Type B pancreatic cell (in vitro differentiated cells): ENCODE measurements around the gene REN. TPM values are rescaled to one million over a fixed set of nuclear protein-coding genes. Genes with fewer than 3 reads are reported as not detected.

ENCODE experiments used
- DNase-seq: peaks from one replicate; pipeline ENCODE4 v3.0.0; 2021; ENCODE audit warnings: mixed read lengths; ENCODE audit not compliant: unreplicated experiment; ENCODE audit errors: extremely low spot score
- H3K27ac Mint-ChIP-seq: 2 replicates; pipeline ENCODE4 v1.8.0; 2021; ENCODE audit warnings: mild to moderate bottlenecking, mixed read lengths
- H3K27me3 Mint-ChIP-seq: 2 replicates; pipeline ENCODE4 v1.8.0; 2021; ENCODE audit warnings: mixed read lengths
- H3K36me3 Mint-ChIP-seq: 2 replicates; pipeline ENCODE4 v1.8.0; 2021; ENCODE audit warnings: mixed read lengths
- H3K4me1 Mint-ChIP-seq: one replicate; pipeline ENCODE4 v1.8.0; 2021; ENCODE audit warnings: mixed read lengths; ENCODE audit not compliant: unreplicated experiment
- H3K4me3 Mint-ChIP-seq: 2 replicates; pipeline ENCODE4 v1.8.0; 2021; ENCODE audit warnings: mild to moderate bottlenecking, mixed read lengths
- H3K9me3 Mint-ChIP-seq: 2 replicates; pipeline ENCODE4 v1.8.0; 2021; ENCODE audit warnings: mixed read lengths
- CTCF ChIP-seq: fragments of 200-600 bp; sonication (generic); conservative IDR thresholded peaks from 2 replicates; pipeline ENCODE4 v1.5.0; 2021; ENCODE audit warnings: antibody characterized with exemption, mild to moderate bottlenecking
- total RNA-seq: library from RNA; stranded (reverse); gene quantifications from 2 replicates; pipeline ENCODE4 v1.2.1, GENCODE V29; 2021; ENCODE audit warnings: low replicate concordance

REN gene
- total RNA-seq, 1 donor from 2014 or later = 1.2 TPM

- peaks cover 11% of the 10 kb centered on the region for H3K27me3 Mint-ChIP-seq
- TF ChIP-seq CTCF = no peak
- no peak for DNase-seq
- H3K27ac Mint-ChIP-seq = no peak overlapping the region
- no peaks in the 10 kb centered on the region for H3K9me3 Mint-ChIP-seq
- no peak overlapping the region for H3K4me3 Mint-ChIP-seq
- H3K4me1 Mint-ChIP-seq = peaks cover 9% of the 10 kb centered on the region
- H3K36me3 Mint-ChIP-seq = no peaks in the 10 kb centered on the region
Observed at GRCh38 chr1:204178487-204179281, 12.5 kb upstream of the REN start.

- H3K36me3 Mint-ChIP-seq = no peaks in the 10 kb centered on the region
- TF ChIP-seq CTCF = no peak
- peaks cover 9% of the 10 kb centered on the region for H3K4me1 Mint-ChIP-seq
Observed at GRCh38 chr1:204177133-204177532, 11.0 kb upstream of the REN start.

GRCh38 chr1:204176049-204176448 lies 9.9 kb upstream of the REN start:
- H3K4me3 Mint-ChIP-seq = no peak overlapping the region
- no peak for TF ChIP-seq CTCF
- H3K27ac Mint-ChIP-seq = no peak overlapping the region
- no peaks in the 10 kb centered on the region for H3K36me3 Mint-ChIP-seq
- no peaks in the 10 kb centered on the region for H3K9me3 Mint-ChIP-seq
- peaks cover 10% of the 10 kb centered on the region for H3K27me3 Mint-ChIP-seq
- DNase-seq = no peak
- peaks cover 6% of the 10 kb centered on the region for H3K4me1 Mint-ChIP-seq

More at GRCh38 chr1:204177133-204177532, 11.0 kb upstream of the REN start:
- DNase-seq = no peak
- H3K9me3 Mint-ChIP-seq = no peaks in the 10 kb centered on the region
- peaks cover 11% of the 10 kb centered on the region for H3K27me3 Mint-ChIP-seq
- H3K4me3 Mint-ChIP-seq = no peak overlapping the region
- H3K27ac Mint-ChIP-seq = no peak overlapping the region

GRCh38 chr1:204174958-204175357 lies 8.8 kb upstream of the REN start:
- Mint-ChIP-seq H3K9me3 (no peaks in the 10 kb centered on the region), H3K4me1 (no peaks in the 10 kb centered on the region), H3K27me3 (peaks cover 5% of the 10 kb centered on the region), H3K4me3 (no peak overlapping the region), H3K36me3 (no peaks in the 10 kb centered on the region), H3K27ac (no peak overlapping the region)
- no peak for TF ChIP-seq CTCF
- no peak for DNase-seq

GRCh38 chr1:204172404-204173029 lies 6.4 kb upstream of the REN start:
- no peaks in the 10 kb centered on the region for H3K27me3 Mint-ChIP-seq
- TF ChIP-seq CTCF = no peak
- no peaks in the 10 kb centered on the region for H3K36me3 Mint-ChIP-seq

More at GRCh38 chr1:204172404-204173029, 6.4 kb upstream of the REN start:
- Mint-ChIP-seq H3K4me1 (no peaks in the 10 kb centered on the region), H3K9me3 (no peaks in the 10 kb centered on the region), H3K27ac (no peak overlapping the region), H3K4me3 (no peak overlapping the region)
- no peak for DNase-seq
